SK-N-SH treated with all-trans-retinoic acid at 6 μM for 48 hours (cell line): ENCODE results near the gene C1QL1.

Experiments
- ATAC-seq: fragments of 200-7000 bp; cut with Tn5 transposase; 3 replicates; pipeline ENCODE4 v1.9.1; 2020; ENCODE audit warnings: mild to moderate bottlenecking, moderate library complexity
- ARNTL ChIP-seq: fragments of 450-650 bp; formaldehyde crosslinking; IDR thresholded peaks from 2 replicates; pipeline ENCODE4 v1.5.0; 2020; ENCODE audit warnings: low read depth, mild to moderate bottlenecking, moderate library complexity, borderline replicate concordance
- CREB5 ChIP-seq: fragments of 250-450 bp; sonication (Bioruptor Pico); IDR thresholded peaks from 2 replicates; pipeline ENCODE4 v1.5.1; 2020; ENCODE audit warnings: low read depth, mild to moderate bottlenecking, moderate library complexity
- CSDC2 ChIP-seq: fragments of 250-450 bp; sonication (Bioruptor Pico); IDR thresholded peaks from 2 replicates; pipeline ENCODE4 v1.5.0; 2020; ENCODE audit warnings: mild to moderate bottlenecking, moderate library complexity
- CSRNP3 ChIP-seq: fragments of 250-450 bp; sonication (Bioruptor Pico); IDR thresholded peaks from 2 replicates; pipeline ENCODE4 v1.5.1; 2021; ENCODE audit warnings: mild to moderate bottlenecking, moderate library complexity
- GLIS3 ChIP-seq: fragments of 250-450 bp; sonication (Bioruptor Pico); IDR thresholded peaks from 2 replicates; pipeline ENCODE4 v1.5.0; 2020; ENCODE audit warnings: mild to moderate bottlenecking, moderate library complexity
- OSR1 ChIP-seq: fragments of 250-450 bp; sonication (Bioruptor Pico); IDR thresholded peaks from 2 replicates; pipeline ENCODE4 v1.8.0; 2022; ENCODE audit warnings: moderate library complexity, mild to moderate bottlenecking, inconsistent platforms
- PATZ1 ChIP-seq: fragments of 250-450 bp; sonication (Bioruptor Pico); IDR thresholded peaks from 2 replicates; pipeline ENCODE4 v1.8.0; 2020; ENCODE audit warnings: mild to moderate bottlenecking, moderate library complexity, borderline replicate concordance
- POU6F1 ChIP-seq: fragments of 250-450 bp; sonication (Bioruptor Pico); IDR thresholded peaks from 2 replicates; pipeline ENCODE4 v1.8.0; 2021; ENCODE audit warnings: low read depth, mild to moderate bottlenecking, moderate library complexity, borderline replicate concordance
- PPARA ChIP-seq: fragments of 250-450 bp; sonication (Bioruptor Pico); IDR thresholded peaks from 2 replicates; pipeline ENCODE4 v1.5.0; 2020; ENCODE audit warnings: mild to moderate bottlenecking, borderline replicate concordance
- RARB ChIP-seq: fragments of 250-450 bp; sonication (Bioruptor Pico); IDR thresholded peaks from 2 replicates; pipeline ENCODE4 v1.8.0; 2021; ENCODE audit warnings: mild to moderate bottlenecking, moderate library complexity
- SNAI2 ChIP-seq: fragments of 250-450 bp; sonication (Bioruptor Pico); IDR thresholded peaks from 2 replicates; pipeline ENCODE4 v1.5.0; 2020; ENCODE audit warnings: mild to moderate bottlenecking, moderate library complexity
- TCF4 ChIP-seq: fragments of 250-450 bp; sonication (Bioruptor Pico); IDR thresholded peaks from 2 replicates; pipeline ENCODE4 v1.8.0; 2021; ENCODE audit warnings: mild to moderate bottlenecking, moderate library complexity, borderline replicate concordance
- TOX ChIP-seq: fragments of 250-450 bp; sonication (Bioruptor Pico); IDR thresholded peaks from 2 replicates; pipeline ENCODE4 v1.8.0; 2021; ENCODE audit warnings: mild to moderate bottlenecking, moderate library complexity, borderline replicate concordance
- ZC3H10 ChIP-seq: fragments of 250-450 bp; sonication (Bioruptor Pico); IDR thresholded peaks from 2 replicates; pipeline ENCODE4 v1.5.1; 2021; ENCODE audit warnings: mild to moderate bottlenecking, moderate library complexity
- ZNF565 ChIP-seq: fragments of 450-650 bp; formaldehyde crosslinking; conservative IDR thresholded peaks from 2 replicates; pipeline ENCODE4 v1.5.0; 2020; ENCODE audit warnings: low read depth, mild to moderate bottlenecking, moderate library complexity
- ZNF8 ChIP-seq: fragments of 450-650 bp; formaldehyde crosslinking; IDR thresholded peaks from 2 replicates; pipeline ENCODE4 v1.5.0; 2020; ENCODE audit warnings: mild to moderate bottlenecking, moderate library complexity
- TF ChIP-seq, protein P1 (sequence below): fragments of 250-450 bp; sonication (Bioruptor Pico); IDR thresholded peaks from 2 replicates; pipeline ENCODE4 v1.5.0; 2020; ENCODE audit warnings: mild to moderate bottlenecking, moderate library complexity

C1QL1 gene

DNA sequence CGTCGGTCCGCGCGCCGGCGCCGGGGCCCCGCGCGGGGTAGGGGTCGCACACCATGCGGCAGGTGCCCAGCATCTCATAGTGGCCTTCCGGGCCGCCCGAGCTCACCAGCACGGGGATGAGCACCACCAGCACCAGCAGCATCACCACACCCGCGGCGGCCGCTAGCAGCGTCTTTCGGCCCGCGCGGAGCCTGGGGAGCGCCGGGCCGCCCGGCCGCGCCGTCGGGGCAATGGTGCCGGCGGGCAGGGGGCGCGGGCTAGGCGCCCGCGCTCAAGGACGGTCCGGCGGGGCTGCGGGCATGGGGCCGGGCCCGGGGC, 237 bp downstream of the C1QL1 start (continued):
- TF ChIP-seq POU6F1, result no peak

GRCh38 chr17:44967026-44967906, 837 bp downstream of the C1QL1 start:
- TF ChIP-seq, protein P1, sequence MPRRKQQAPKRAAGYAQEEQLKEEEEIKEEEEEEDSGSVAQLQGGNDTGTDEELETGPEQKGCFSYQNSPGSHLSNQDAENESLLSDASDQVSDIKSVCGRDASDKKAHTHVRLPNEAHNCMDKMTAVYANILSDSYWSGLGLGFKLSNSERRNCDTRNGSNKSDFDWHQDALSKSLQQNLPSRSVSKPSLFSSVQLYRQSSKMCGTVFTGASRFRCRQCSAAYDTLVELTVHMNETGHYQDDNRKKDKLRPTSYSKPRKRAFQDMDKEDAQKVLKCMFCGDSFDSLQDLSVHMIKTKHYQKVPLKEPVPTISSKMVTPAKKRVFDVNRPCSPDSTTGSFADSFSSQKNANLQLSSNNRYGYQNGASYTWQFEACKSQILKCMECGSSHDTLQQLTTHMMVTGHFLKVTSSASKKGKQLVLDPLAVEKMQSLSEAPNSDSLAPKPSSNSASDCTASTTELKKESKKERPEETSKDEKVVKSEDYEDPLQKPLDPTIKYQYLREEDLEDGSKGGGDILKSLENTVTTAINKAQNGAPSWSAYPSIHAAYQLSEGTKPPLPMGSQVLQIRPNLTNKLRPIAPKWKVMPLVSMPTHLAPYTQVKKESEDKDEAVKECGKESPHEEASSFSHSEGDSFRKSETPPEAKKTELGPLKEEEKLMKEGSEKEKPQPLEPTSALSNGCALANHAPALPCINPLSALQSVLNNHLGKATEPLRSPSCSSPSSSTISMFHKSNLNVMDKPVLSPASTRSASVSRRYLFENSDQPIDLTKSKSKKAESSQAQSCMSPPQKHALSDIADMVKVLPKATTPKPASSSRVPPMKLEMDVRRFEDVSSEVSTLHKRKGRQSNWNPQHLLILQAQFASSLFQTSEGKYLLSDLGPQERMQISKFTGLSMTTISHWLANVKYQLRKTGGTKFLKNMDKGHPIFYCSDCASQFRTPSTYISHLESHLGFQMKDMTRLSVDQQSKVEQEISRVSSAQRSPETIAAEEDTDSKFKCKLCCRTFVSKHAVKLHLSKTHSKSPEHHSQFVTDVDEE (CRISPR knock-in tag), result no peak
- TF ChIP-seq OSR1 (CRISPR knock-in tag) (no peak), RARB (CRISPR knock-in tag) (no peak), CSDC2 (no peak)
- no peak for ATAC-seq

DNA sequence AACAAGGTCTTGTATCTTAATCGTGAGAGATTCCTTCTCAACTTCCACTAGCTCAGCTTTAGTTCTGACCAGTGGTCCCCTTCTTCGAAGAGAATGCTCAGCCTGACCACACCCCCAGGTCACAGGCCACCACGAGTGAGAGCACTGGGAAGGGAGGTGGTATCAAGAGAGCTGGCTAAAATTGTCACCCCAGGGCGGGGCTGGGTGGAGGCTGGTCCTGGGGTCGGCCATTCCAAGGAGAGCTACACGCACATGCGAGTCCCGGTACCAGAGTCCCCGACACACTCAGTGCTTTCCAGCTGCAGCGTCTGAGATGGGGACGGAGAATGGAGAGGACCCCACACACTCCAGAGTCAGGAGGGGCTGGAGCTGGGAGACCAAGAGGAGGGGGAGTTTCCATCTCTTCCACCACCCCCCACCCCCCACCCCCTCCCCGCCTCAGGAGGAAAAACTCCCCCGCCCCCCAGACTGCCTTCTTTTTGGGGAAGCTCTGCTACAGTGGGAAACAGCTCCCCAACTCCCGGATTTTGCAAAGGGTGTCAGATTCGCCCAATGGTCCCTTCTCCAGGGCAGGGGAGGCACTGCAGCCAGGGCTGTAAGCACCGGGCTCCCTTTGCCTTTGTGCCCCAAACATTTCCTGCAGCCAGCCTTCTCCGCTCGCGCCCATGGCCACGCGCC, 1.6 kb downstream of the C1QL1 start:
- TF ChIP-seq ARNTL (CRISPR knock-in tag) (no peak), PPARA (CRISPR knock-in tag) (no peak), ZNF8 (CRISPR knock-in tag) (no peak), CSRNP3 (CRISPR knock-in tag) (no peak)
- ATAC-seq, result no peak

GRCh38 chr17:44965481-44966234, 2.4 kb downstream of the C1QL1 start:
- no peak for ATAC-seq
- TF ChIP-seq, protein P1 (CRISPR knock-in tag), result no peak
- no peak for TF ChIP-seq TCF4 (CRISPR knock-in tag)

DNA sequence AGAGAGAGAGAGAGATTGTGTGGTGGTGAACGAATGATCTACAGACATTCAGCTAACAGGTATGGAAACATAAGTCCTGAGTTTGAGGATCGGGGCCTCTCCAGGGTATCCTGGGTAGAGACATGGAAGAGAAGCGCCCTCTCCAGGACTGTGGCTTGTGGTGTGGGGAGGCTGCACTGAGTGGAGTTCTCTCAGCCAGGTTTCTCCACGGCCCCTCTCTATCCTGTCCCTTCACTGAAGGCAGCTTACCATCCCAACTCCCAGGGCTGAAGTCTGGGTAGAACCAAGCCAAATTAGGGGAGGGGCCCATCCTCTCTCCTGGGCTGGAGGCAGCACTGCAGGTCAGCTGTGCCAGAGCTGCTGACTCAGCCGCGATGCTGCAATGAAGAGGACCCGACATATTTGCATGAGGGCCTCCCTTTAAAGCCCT, 6.2 kb downstream of the C1QL1 start:
- ATAC-seq, result peak; percentile 89
- TF ChIP-seq TOX (CRISPR knock-in tag) (no peak), ZNF565 (CRISPR knock-in tag) (no peak), PATZ1 (no peak), ZNF8 (CRISPR knock-in tag) (no peak), GLIS3 (CRISPR knock-in tag) (no peak), POU6F1 (no peak), ZC3H10 (CRISPR knock-in tag) (no peak), CREB5 (CRISPR knock-in tag) (no peak), ARNTL (CRISPR knock-in tag) (no peak), SNAI2 (CRISPR knock-in tag) (no peak)
